ENCODE data around the gene CDYL. TPM values are rescaled to one million over a fixed set of nuclear protein-coding genes. Genes with fewer than 3 reads are reported as not detected.

Gene CDYL
- total RNA-seq, 3 donors from 2014 or later (not counting 1 experiment from before 2014, with no cell fraction given), result 81.3 to 101 (median 83.8) TPM

DNA sequence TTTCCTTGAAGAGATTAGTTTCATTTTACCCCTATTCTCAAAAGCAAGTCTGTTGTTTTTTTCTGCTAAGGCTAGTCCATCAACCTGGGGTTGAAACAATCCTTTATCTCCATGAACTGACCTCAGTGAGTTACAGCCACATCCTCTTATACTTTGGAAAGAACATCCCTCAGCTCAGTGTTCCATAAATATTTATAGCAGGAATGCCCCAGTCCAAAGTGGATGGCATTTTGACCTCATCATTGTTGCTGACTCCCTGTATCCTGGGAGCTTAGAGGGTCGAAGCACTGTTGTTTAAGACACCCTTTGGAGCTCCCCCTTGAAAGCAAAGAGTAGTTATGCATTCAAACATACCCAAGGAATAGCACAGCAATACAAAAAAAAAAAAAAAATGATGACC lies 16.2 kb upstream of the CDYL start:
- H3K4me3 Mint-ChIP-seq, result no peak overlapping the region
- H3K27me3 Mint-ChIP-seq (ENCODE audit: low read depth in 2 of 2), result peaks cover 30 to 32% of the 10 kb centered on the region in 2 donors
- Histone ChIP-seq H3K9me3 (ENCODE audit: control insufficient read depth, insufficient read depth, low read length) (peaks cover 4% of the 10 kb centered on the region), H3K27me3 (ENCODE audit: control insufficient read depth, insufficient read depth, low read length) (peaks cover 2% of the 10 kb centered on the region), H3K4me1 (ENCODE audit: control insufficient read depth, insufficient read depth, low read length) (no peaks in the 10 kb centered on the region), H3K4me3 (ENCODE audit: low read length) (no peak overlapping the region), H3K27ac (ENCODE audit: low read length) (no peak overlapping the region), H3K36me3 (ENCODE audit: control insufficient read depth, insufficient read depth, low read length) (no peaks in the 10 kb centered on the region)
- intact Hi-C loops (cut with micrococcal nuclease), result no loop called here
- 86% methylated on average over 1 of the region's 1 CpG for WGBS (ENCODE audit: insufficient coverage)
- no peak for DNase-seq
- TF ChIP-seq, protein P1, sequence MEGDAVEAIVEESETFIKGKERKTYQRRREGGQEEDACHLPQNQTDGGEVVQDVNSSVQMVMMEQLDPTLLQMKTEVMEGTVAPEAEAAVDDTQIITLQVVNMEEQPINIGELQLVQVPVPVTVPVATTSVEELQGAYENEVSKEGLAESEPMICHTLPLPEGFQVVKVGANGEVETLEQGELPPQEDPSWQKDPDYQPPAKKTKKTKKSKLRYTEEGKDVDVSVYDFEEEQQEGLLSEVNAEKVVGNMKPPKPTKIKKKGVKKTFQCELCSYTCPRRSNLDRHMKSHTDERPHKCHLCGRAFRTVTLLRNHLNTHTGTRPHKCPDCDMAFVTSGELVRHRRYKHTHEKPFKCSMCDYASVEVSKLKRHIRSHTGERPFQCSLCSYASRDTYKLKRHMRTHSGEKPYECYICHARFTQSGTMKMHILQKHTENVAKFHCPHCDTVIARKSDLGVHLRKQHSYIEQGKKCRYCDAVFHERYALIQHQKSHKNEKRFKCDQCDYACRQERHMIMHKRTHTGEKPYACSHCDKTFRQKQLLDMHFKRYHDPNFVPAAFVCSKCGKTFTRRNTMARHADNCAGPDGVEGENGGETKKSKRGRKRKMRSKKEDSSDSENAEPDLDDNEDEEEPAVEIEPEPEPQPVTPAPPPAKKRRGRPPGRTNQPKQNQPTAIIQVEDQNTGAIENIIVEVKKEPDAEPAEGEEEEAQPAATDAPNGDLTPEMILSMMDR (IDR thresholded peaks at IDR 0.05), result no peak
- no peak overlapping the region for H3K27ac Mint-ChIP-seq
- no peaks in the 10 kb centered on the region for H3K4me1 Mint-ChIP-seq
- no peak for ATAC-seq
- H3K9me3 Mint-ChIP-seq, result peaks cover 3 to 7% of the 10 kb centered on the region in 2 donors
- peaks cover 12% of the 10 kb centered on the region for H3K36me3 Mint-ChIP-seq

DNA sequence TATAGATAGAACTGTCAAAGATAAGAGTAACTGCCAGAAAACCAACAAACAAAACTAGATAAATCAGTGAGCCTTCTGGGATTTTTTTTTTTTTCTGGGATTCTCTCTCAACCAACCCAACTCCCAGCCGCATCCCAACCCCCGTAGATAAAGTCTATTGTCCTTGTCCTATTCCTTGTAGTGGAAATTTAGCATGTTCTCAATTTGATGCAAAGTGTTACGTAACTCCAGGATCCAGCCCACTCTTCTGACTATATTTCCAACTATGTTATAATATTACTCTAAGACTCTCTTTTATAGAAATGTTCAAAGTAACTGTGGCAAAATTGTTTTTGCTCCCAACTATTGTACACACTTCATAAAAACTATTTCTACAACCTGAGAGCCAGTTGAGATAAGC lies 15.4 kb upstream of the CDYL start:
- no peak for ATAC-seq

DNA sequence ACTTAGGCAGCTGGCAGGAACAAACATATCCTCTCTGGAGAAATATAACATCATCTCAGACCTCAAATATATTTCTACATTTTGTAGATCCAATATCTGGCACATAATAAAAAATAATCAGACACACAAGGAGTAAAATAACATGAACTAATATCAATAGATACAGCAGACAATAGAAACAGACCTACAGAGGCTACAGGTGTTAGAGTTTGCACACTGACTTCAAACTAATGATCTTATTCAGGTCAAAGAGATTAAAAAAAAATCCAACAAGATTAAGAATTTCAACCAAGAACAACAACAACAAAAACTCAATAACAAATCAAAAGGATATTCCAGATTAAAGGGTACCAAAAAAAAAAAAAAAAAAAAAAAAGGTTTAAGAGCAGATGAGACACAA lies 13.9 kb upstream of the CDYL start:
- peaks cover 2% of the 10 kb centered on the region for H3K27me3 ChIP-seq (ENCODE audit: control insufficient read depth, insufficient read depth, low read length)
- no peak overlapping the region for H3K27ac Mint-ChIP-seq
- no peaks in the 10 kb centered on the region for H3K36me3 ChIP-seq (ENCODE audit: control insufficient read depth, insufficient read depth, low read length)
- peaks cover 4% of the 10 kb centered on the region for H3K9me3 ChIP-seq (ENCODE audit: control insufficient read depth, insufficient read depth, low read length)
- peaks cover 21 to 32% of the 10 kb centered on the region in 2 donors for H3K27me3 Mint-ChIP-seq (ENCODE audit: low read depth in 2 of 2)
- H3K4me3 Mint-ChIP-seq, result no peak overlapping the region
- no peaks in the 10 kb centered on the region for H3K4me1 ChIP-seq (ENCODE audit: control insufficient read depth, insufficient read depth, low read length)
- H3K9me3 Mint-ChIP-seq, result peaks cover 3 to 7% of the 10 kb centered on the region in 2 donors
- TF ChIP-seq, protein P1 (IDR thresholded peaks at IDR 0.05), result no peak
- no peak for ATAC-seq
- no peaks in the 10 kb centered on the region for H3K4me1 Mint-ChIP-seq
- intact Hi-C loops (cut with micrococcal nuclease), result no loop called here
- DNase-seq, result no peak
- no peak overlapping the region for H3K4me3 ChIP-seq (ENCODE audit: low read length)
- no peak overlapping the region for H3K27ac ChIP-seq (ENCODE audit: low read length)
- peaks cover 12% of the 10 kb centered on the region for H3K36me3 Mint-ChIP-seq

More for the DNA sequence above, 15.4 kb upstream of the CDYL start:
- H3K4me3 Mint-ChIP-seq, result no peak overlapping the region
- Histone ChIP-seq H3K4me1 (ENCODE audit: control insufficient read depth, insufficient read depth, low read length) (no peaks in the 10 kb centered on the region), H3K27me3 (ENCODE audit: control insufficient read depth, insufficient read depth, low read length) (peaks cover 2% of the 10 kb centered on the region), H3K36me3 (ENCODE audit: control insufficient read depth, insufficient read depth, low read length) (no peaks in the 10 kb centered on the region), H3K27ac (ENCODE audit: low read length) (no peak overlapping the region), H3K4me3 (ENCODE audit: low read length) (no peak overlapping the region), H3K9me3 (ENCODE audit: control insufficient read depth, insufficient read depth, low read length) (peaks cover 4% of the 10 kb centered on the region)
- peaks cover 3 to 7% of the 10 kb centered on the region in 2 donors for H3K9me3 Mint-ChIP-seq
- H3K27ac Mint-ChIP-seq, result no peak overlapping the region
- H3K27me3 Mint-ChIP-seq (ENCODE audit: low read depth in 2 of 2), result peaks cover 27 to 32% of the 10 kb centered on the region in 2 donors
- DNase-seq, result no peak
- TF ChIP-seq, protein P1 (IDR thresholded peaks at IDR 0.05), result no peak
- intact Hi-C loops (cut with micrococcal nuclease), result no loop called here
- no CpG with 5 or more reads among the region's 3 CpGs for WGBS (ENCODE audit: insufficient coverage)
- no peaks in the 10 kb centered on the region for H3K4me1 Mint-ChIP-seq
- H3K36me3 Mint-ChIP-seq, result peaks cover 12% of the 10 kb centered on the region

DNA sequence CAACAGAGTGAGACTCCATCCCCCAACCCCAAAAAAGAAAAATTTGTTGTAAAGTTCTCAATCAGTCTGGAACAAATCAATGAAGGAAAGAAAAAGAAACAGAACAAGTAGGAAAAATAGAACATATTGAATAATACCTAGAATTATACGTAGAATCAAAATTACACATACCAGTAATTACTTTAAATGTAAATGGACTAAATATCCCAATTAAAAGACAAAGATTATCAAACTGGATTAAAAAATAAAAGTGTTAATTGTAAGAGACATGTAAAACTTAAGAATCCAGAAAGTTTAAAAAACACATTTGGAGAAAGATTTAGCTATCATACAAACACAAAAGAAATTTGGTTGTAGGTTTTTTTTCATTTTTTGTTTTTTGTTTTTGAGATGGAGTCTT lies 12.3 kb upstream of the CDYL start:
- Histone ChIP-seq H3K27ac (ENCODE audit: low read length) (no peak overlapping the region), H3K4me3 (ENCODE audit: low read length) (no peak overlapping the region), H3K4me1 (ENCODE audit: control insufficient read depth, insufficient read depth, low read length) (no peaks in the 10 kb centered on the region), H3K36me3 (ENCODE audit: control insufficient read depth, insufficient read depth, low read length) (no peaks in the 10 kb centered on the region), H3K9me3 (ENCODE audit: control insufficient read depth, insufficient read depth, low read length) (peaks cover 4% of the 10 kb centered on the region), H3K27me3 (ENCODE audit: control insufficient read depth, insufficient read depth, low read length) (peaks cover 2% of the 10 kb centered on the region)
- peaks cover 12% of the 10 kb centered on the region for H3K36me3 Mint-ChIP-seq
- H3K4me3 Mint-ChIP-seq, result no peak overlapping the region
- WGBS (ENCODE audit: insufficient coverage), result no CpG with 5 or more reads among the region's 1 CpG
- intact Hi-C loops (cut with micrococcal nuclease), result no loop called here
- H3K4me1 Mint-ChIP-seq, result no peaks in the 10 kb centered on the region
- DNase-seq (no peak), ATAC-seq (no peak)
- TF ChIP-seq, protein P1 (IDR thresholded peaks at IDR 0.05), result no peak
- H3K27me3 Mint-ChIP-seq (ENCODE audit: low read depth in 2 of 2), result peaks cover 21 to 38% of the 10 kb centered on the region in 2 donors
- H3K27ac Mint-ChIP-seq, result no peak overlapping the region
- H3K9me3 Mint-ChIP-seq, result peaks cover 3 to 7% of the 10 kb centered on the region in 2 donors

Measured in natural killer cell (primary cell).